ENCODE results near the gene ZNRF2. TPM values are rescaled to one million over a fixed set of nuclear protein-coding genes. Genes with fewer than 3 reads are reported as not detected.
A peak's percentile ranks its signal among the peaks of the same experiment; 100 is the strongest.

ZNRF2 gene
- total and polyA plus RNA-seq, 2 donors (not counting 1 experiment from before 2014, with no cell fraction given), result 2.6 to 7.9 TPM

GRCh38 chr7:30240106-30240800 is 44.1 kb upstream of the ZNRF2 start:
- peak in 1 of 2 donors; percentile 82 for DNase-seq (ENCODE audit: low read depth in 2 of 2)
- Histone ChIP-seq H3K9me3 (ENCODE audit: control insufficient read depth, insufficient read depth, low read depth, low read length) (no peaks in the 10 kb centered on the region), H2AFZ (ENCODE audit: low read length) (no peak overlapping the region), H3K36me3 (ENCODE audit: control insufficient read depth, insufficient read depth, low read length) (no peaks in the 10 kb centered on the region), H3K4me3 (replicated peaks in 1 of 4; ENCODE audit: control extremely low read depth in 1 of 4, insufficient read depth in 1 of 4, low read depth in 3 of 4, low read length in 4 of 4) (no peak overlapping the region), H3K27me3 (ENCODE audit: control insufficient read depth, insufficient read depth, low read length) (no peaks in the 10 kb centered on the region), H4K20me1 (ENCODE audit: control insufficient read depth, extremely low read depth, insufficient read depth, low read length) (no peaks in the 10 kb centered on the region), H3K9ac (ENCODE audit: insufficient read depth, low read length) (no peak overlapping the region), H3K4me1 (ENCODE audit: control insufficient read depth, extremely low read depth, insufficient read depth, low read length) (no peaks in the 10 kb centered on the region), H3K27ac (ENCODE audit: insufficient read depth, low read length) (no peak overlapping the region), H3K79me2 (ENCODE audit: control insufficient read depth, insufficient read depth, low read length) (no peaks in the 10 kb centered on the region), H3K4me2 (ENCODE audit: extremely low read depth, insufficient read depth, low read length) (no peak overlapping the region)
- no peak for TF ChIP-seq CTCF (conservative IDR thresholded peaks at IDR 0.05 in 1 of 2, IDR thresholded peaks at IDR 0.05 in 1 of 2; ENCODE audit: low read depth in 1 of 2, low read length in 2 of 2)
- TF ChIP-seq EZH2 (IDR thresholded peaks at IDR 0.05; ENCODE audit: low read length, missing control alignments), result no peak

- H3K79me2 ChIP-seq (ENCODE audit: control insufficient read depth, insufficient read depth, low read length), result no peaks in the 10 kb centered on the region
- no peak overlapping the region for H3K27ac ChIP-seq (ENCODE audit: insufficient read depth, low read length)
- H2AFZ ChIP-seq (ENCODE audit: low read length), result no peak overlapping the region
- no peaks in the 10 kb centered on the region for H4K20me1 ChIP-seq (ENCODE audit: control insufficient read depth, extremely low read depth, insufficient read depth, low read length)
- TF ChIP-seq EZH2 (IDR thresholded peaks at IDR 0.05; ENCODE audit: low read length, missing control alignments) (no peak), CTCF (conservative IDR thresholded peaks at IDR 0.05 in 1 of 2, IDR thresholded peaks at IDR 0.05 in 1 of 2; ENCODE audit: low read depth in 1 of 2, low read length in 2 of 2) (no peak)
- H3K9me3 ChIP-seq (ENCODE audit: control insufficient read depth, insufficient read depth, low read depth, low read length), result no peaks in the 10 kb centered on the region
- H3K36me3 ChIP-seq (ENCODE audit: control insufficient read depth, insufficient read depth, low read length), result no peaks in the 10 kb centered on the region
- H3K27me3 ChIP-seq (ENCODE audit: control insufficient read depth, insufficient read depth, low read length), result peaks cover 2% of the 10 kb centered on the region
- H3K4me3 ChIP-seq (replicated peaks in 1 of 4; ENCODE audit: control extremely low read depth in 1 of 4, insufficient read depth in 1 of 4, low read depth in 3 of 4, low read length in 4 of 4), result no peak overlapping the region
- H3K4me1 ChIP-seq (ENCODE audit: control insufficient read depth, extremely low read depth, insufficient read depth, low read length), result no peaks in the 10 kb centered on the region
- no peak overlapping the region for H3K4me2 ChIP-seq (ENCODE audit: extremely low read depth, insufficient read depth, low read length)
- peak in 1 of 2 donors; percentile 62 for DNase-seq (ENCODE audit: low read depth in 2 of 2)
- no peak overlapping the region for H3K9ac ChIP-seq (ENCODE audit: insufficient read depth, low read length)
Measured at GRCh38 chr7:30241767-30242166, 42.6 kb upstream of the ZNRF2 start.

DNA sequence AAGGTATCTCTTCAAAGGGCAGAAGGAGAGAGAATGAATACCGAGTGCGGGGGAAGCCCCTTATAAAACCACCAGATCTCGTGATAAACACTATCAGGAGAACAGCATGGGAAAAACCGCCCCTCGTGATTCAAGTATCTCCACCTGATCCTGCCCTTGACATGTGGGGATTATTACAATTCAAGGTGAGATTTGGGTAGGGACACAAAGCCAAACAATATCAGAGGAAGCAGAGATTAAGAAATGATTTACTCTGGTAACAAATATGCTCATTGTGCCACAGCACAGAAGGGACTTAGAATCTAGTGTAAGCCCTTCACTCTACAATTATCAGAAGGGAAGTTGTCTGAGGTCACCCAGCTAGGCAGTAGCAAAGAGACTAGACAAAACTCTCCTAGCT is 40.1 kb upstream of the ZNRF2 start:
- Histone ChIP-seq H3K4me2 (ENCODE audit: extremely low read depth, insufficient read depth, low read length) (no peak overlapping the region), H4K20me1 (ENCODE audit: control insufficient read depth, extremely low read depth, insufficient read depth, low read length) (no peaks in the 10 kb centered on the region), H3K9me3 (ENCODE audit: control insufficient read depth, insufficient read depth, low read depth, low read length) (no peaks in the 10 kb centered on the region), H3K4me3 (replicated peaks in 1 of 4; ENCODE audit: control extremely low read depth in 1 of 4, insufficient read depth in 1 of 4, low read depth in 3 of 4, low read length in 4 of 4) (no peak overlapping the region), H3K36me3 (ENCODE audit: control insufficient read depth, insufficient read depth, low read length) (no peaks in the 10 kb centered on the region), H3K9ac (ENCODE audit: insufficient read depth, low read length) (no peak overlapping the region), H2AFZ (ENCODE audit: low read length) (no peak overlapping the region), H3K79me2 (ENCODE audit: control insufficient read depth, insufficient read depth, low read length) (no peaks in the 10 kb centered on the region), H3K4me1 (ENCODE audit: control insufficient read depth, extremely low read depth, insufficient read depth, low read length) (no peaks in the 10 kb centered on the region), H3K27me3 (ENCODE audit: control insufficient read depth, insufficient read depth, low read length) (peaks cover 9% of the 10 kb centered on the region), H3K27ac (ENCODE audit: insufficient read depth, low read length) (no peak overlapping the region)
- DNase-seq (ENCODE audit: low read depth in 2 of 2), result no peak
- TF ChIP-seq EZH2 (IDR thresholded peaks at IDR 0.05; ENCODE audit: low read length, missing control alignments), result no peak
- TF ChIP-seq CTCF (conservative IDR thresholded peaks at IDR 0.05 in 1 of 2, IDR thresholded peaks at IDR 0.05 in 1 of 2; ENCODE audit: low read depth in 1 of 2, low read length in 2 of 2), result no peak

Measured in fibroblast of lung (primary cell).